Measurements from ENCODE around the gene FNDC3B. TPM values are rescaled to one million over a fixed set of nuclear protein-coding genes. Genes with fewer than 3 reads are reported as not detected.
A peak's percentile ranks its signal among the peaks of the same experiment; 100 is the strongest.

Gene FNDC3B
- total RNA-seq, 1 experiment from 2014 or later, result 149 TPM

- Mint-ChIP-seq H3K4me1 (ENCODE audit: insufficient read depth, unreplicated experiment) (peaks cover 32% of the 10 kb centered on the region), H3K36me3 (ENCODE audit: insufficient read depth, unreplicated experiment) (peaks cover 16% of the 10 kb centered on the region), H3K4me3 (ENCODE audit: unreplicated experiment) (no peak overlapping the region), H3K27me3 (ENCODE audit: insufficient read depth, unreplicated experiment) (no peaks in the 10 kb centered on the region), H3K27ac (ENCODE audit: low read depth, unreplicated experiment) (no peak overlapping the region), H3K9me3 (ENCODE audit: unreplicated experiment) (no peaks in the 10 kb centered on the region)
- BruUV-seq (replicated peaks), result no TSS peak
- DNase-seq (ENCODE audit: unreplicated experiment), result no peak
- ChIA-PET CTCF (interaction anchor here (0.6 kb wide), 1 partner anchor 189 kb away, joined by 4 read pairs; no protein-coding TSS in a partner anchor), POLR2A (no interaction called here)
- no peak for TF ChIP-seq CTCF (IDR thresholded peaks at IDR 0.05; ENCODE audit: unreplicated experiment)
- intact Hi-C loops (cut with micrococcal nuclease), result loop anchor here (10.0 kb wide), 1 partner anchor 190 kb away; no protein-coding TSS in a partner anchor
These were observed 105.2 kb downstream of the FNDC3B start for GRCh38 chr3:172144601-172145000.

GRCh38 chr3:172145031-172145686 lies 105.8 kb downstream of the FNDC3B start:
- Mint-ChIP-seq H3K4me1 (ENCODE audit: insufficient read depth, unreplicated experiment) (peaks cover 31% of the 10 kb centered on the region), H3K27ac (ENCODE audit: low read depth, unreplicated experiment) (no peak overlapping the region), H3K4me3 (ENCODE audit: unreplicated experiment) (no peak overlapping the region), H3K9me3 (ENCODE audit: unreplicated experiment) (no peaks in the 10 kb centered on the region), H3K27me3 (ENCODE audit: insufficient read depth, unreplicated experiment) (no peaks in the 10 kb centered on the region), H3K36me3 (ENCODE audit: insufficient read depth, unreplicated experiment) (peaks cover 14% of the 10 kb centered on the region)
- TF ChIP-seq CTCF (IDR thresholded peaks at IDR 0.05; ENCODE audit: unreplicated experiment), result no peak
- ChIA-PET CTCF (interaction anchor here (0.6 kb wide), 2 partner anchors 188 to 566 kb away, joined by 3 to 4 read pairs; partner anchors contain the start of gene NCEH1), POLR2A (no interaction called here)
- DNase-seq (ENCODE audit: unreplicated experiment), result no peak
- intact Hi-C loops (cut with micrococcal nuclease), result loop anchor here (10.0 kb wide), 1 partner anchor 190 kb away; no protein-coding TSS in a partner anchor
- BruUV-seq (replicated peaks), result no TSS peak

- no peak for TF ChIP-seq CTCF (IDR thresholded peaks at IDR 0.05; ENCODE audit: unreplicated experiment)
- H3K4me3 Mint-ChIP-seq (ENCODE audit: unreplicated experiment), result no peak overlapping the region
- CTCF ChIA-PET, result interaction anchor here (0.6 to 1.7 kb wide), 4 partner anchors 30 to 637 kb away, joined by 3 to 4 read pairs (median 4); no protein-coding TSS in a partner anchor
- intact Hi-C loops (cut with micrococcal nuclease), result loop anchor here (10.0 kb wide), 1 partner anchor 188 kb away; no protein-coding TSS in a partner anchor
- peaks cover 9% of the 10 kb centered on the region for H3K36me3 Mint-ChIP-seq (ENCODE audit: insufficient read depth, unreplicated experiment)
- no peaks in the 10 kb centered on the region for H3K9me3 Mint-ChIP-seq (ENCODE audit: unreplicated experiment)
- no peak for DNase-seq (ENCODE audit: unreplicated experiment)
- H3K27me3 Mint-ChIP-seq (ENCODE audit: insufficient read depth, unreplicated experiment), result no peaks in the 10 kb centered on the region
- no TSS peak for BruUV-seq (replicated peaks)
- POLR2A ChIA-PET, result no interaction called here
- H3K4me1 Mint-ChIP-seq (ENCODE audit: insufficient read depth, unreplicated experiment), result peaks cover 19% of the 10 kb centered on the region
- peak overlapping the region; percentile 67 for H3K27ac Mint-ChIP-seq (ENCODE audit: low read depth, unreplicated experiment)
These were observed 107.0 kb downstream of the FNDC3B start for GRCh38 chr3:172146349-172146748.

- CTCF ChIA-PET, result interaction anchor here (1.2 to 1.7 kb wide), 2 partner anchors 31 to 193 kb away, joined by 3 to 5 read pairs; no protein-coding TSS in a partner anchor
- no TSS peak for BruUV-seq (replicated peaks)
- Mint-ChIP-seq H3K4me3 (ENCODE audit: unreplicated experiment) (no peak overlapping the region), H3K9me3 (ENCODE audit: unreplicated experiment) (no peaks in the 10 kb centered on the region), H3K27me3 (ENCODE audit: insufficient read depth, unreplicated experiment) (no peaks in the 10 kb centered on the region), H3K4me1 (ENCODE audit: insufficient read depth, unreplicated experiment) (peaks cover 18% of the 10 kb centered on the region), H3K27ac (ENCODE audit: low read depth, unreplicated experiment) (peak overlapping the region; percentile 67), H3K36me3 (ENCODE audit: insufficient read depth, unreplicated experiment) (peaks cover 9% of the 10 kb centered on the region)
- DNase-seq (ENCODE audit: unreplicated experiment), result no peak
- intact Hi-C loops (cut with micrococcal nuclease), result loop anchor here (10.0 kb wide), 1 partner anchor 188 kb away; no protein-coding TSS in a partner anchor
- TF ChIP-seq CTCF (IDR thresholded peaks at IDR 0.05; ENCODE audit: unreplicated experiment), result no peak
- POLR2A ChIA-PET, result interaction anchor here (1.0 to 1.5 kb wide), 2 partner anchors 9 to 10 kb away, joined by 4 to 6 read pairs; no protein-coding TSS in a partner anchor
These were observed 107.9 kb downstream of the FNDC3B start for GRCh38 chr3:172147113-172147818.
